ENCODE results near the gene FAM171A2. TPM values are rescaled to one million over a fixed set of nuclear protein-coding genes. Genes with fewer than 3 reads are reported as not detected.
A peak's percentile ranks its signal among the peaks of the same experiment; 100 is the strongest.

Gene FAM171A2
- total and polyA plus RNA-seq, 2 of the 8 experiments (the other 6 are each of a cell fraction or from before 2014, with no cell fraction given): 21.9 to 24.1 TPM

DNA sequence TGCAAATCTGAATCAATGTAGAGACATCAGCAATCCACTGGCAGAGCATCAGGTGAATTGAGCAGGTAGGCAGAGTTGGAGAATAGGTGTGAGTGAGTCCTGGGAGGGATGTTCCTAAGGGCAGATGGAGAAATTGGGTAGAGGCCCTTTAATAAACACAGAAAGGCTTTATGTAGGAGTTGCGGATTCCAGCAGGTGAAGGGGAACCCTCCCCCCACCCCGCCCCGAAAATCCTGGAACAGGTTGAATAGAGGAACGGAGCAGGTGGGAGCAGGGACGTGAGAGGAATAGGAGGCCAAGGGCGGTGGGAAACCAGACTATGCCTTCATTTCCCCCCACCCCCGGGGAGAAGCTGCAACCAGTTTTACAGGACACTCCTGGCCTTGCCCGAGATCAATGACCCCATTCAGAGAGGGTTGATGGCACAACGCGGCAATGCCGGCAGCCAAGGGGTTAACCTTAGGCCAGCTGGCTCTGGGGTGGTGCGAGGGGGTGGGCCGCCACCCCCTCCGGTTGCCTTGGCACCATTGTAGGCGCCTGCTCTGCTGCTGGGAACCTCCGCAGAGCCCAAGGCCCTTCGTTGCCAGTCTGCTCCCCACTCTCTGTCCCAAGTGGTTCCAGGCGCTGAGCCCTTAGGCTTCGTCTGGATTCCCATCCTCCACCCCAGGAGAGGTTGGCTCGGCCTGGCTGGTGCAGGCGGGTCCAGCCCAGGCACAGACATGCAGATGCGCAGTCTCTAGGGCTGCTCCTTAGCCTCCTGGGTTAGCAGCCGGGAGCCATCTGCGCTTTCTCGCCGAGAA lies 56.1 kb downstream of the FAM171A2 start:
- 1% methylated on average over 22 of the region's 26 CpGs; no CpG with 5 or more reads in 1 of the 2 experiments for WGBS, 2 experiments (ENCODE audit: extremely low coverage in 1 of 2, insufficient coverage in 1 of 2, insufficient read length in 1 of 2, insufficient replicate concordance in 2 of 2, low coverage in 1 of 2, low lambda C conversion rate in 2 of 2, missing lambda C conversion rate in 1 of 2)
- TF ChIP-seq CREB1 (IDR thresholded peaks at IDR 0.05) (0 out of 2 replicates have a peak, but pooled peaks have one; percentile 17), TCF12 (IDR thresholded peaks at IDR 0.05; ENCODE audit: low read depth, low read length) (no peak), JUND (IDR thresholded peaks at IDR 0.05; ENCODE audit: low read length) (no peak), PHF8 (conservative IDR thresholded peaks at IDR 0.05; ENCODE audit: low read depth, low read length) (0 out of 2 replicates have a peak, but pooled peaks have one; percentile 12), TAF7 (optimal IDR thresholded peaks at IDR 0.05; ENCODE audit: borderline replicate concordance, low read depth, low read length) (peak; percentile 46), RBBP5 (IDR thresholded peaks at IDR 0.05; ENCODE audit: borderline replicate concordance, low read depth, low read length) (peak; percentile 74; the same call in 1 of the 2 replicates), SIN3A (conservative IDR thresholded peaks at IDR 0.05 in 1 of 2, IDR thresholded peaks at IDR 0.05 in 1 of 2; ENCODE audit: low read depth in 1 of 2, low read length in 2 of 2) (peak in 1 of 2 experiments; percentile 82; a peak in 2 of 4 replicates), KDM4A (IDR thresholded peaks at IDR 0.05; ENCODE audit: low read depth, low read length, severe bottlenecking) (peak; percentile 76)
- TF ChIP-seq, protein P1, sequence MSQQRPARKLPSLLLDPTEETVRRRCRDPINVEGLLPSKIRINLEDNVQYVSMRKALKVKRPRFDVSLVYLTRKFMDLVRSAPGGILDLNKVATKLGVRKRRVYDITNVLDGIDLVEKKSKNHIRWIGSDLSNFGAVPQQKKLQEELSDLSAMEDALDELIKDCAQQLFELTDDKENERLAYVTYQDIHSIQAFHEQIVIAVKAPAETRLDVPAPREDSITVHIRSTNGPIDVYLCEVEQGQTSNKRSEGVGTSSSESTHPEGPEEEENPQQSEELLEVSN (IDR thresholded peaks at IDR 0.05): peak; percentile 27

More for the DNA sequence above, 56.1 kb downstream of the FAM171A2 start:
- no peaks in the 10 kb centered on the region for H3K9me3 ChIP-seq (ENCODE audit: insufficient read depth in 2 of 2, low read depth in 1 of 2, low read length in 1 of 2)
- H3K27me3 ChIP-seq (replicated peaks in 1 of 4; ENCODE audit: control insufficient read depth in 3 of 4, extremely low read depth in 1 of 4, insufficient read depth in 3 of 4, low read length in 3 of 4): no peaks in the 10 kb centered on the region; a peak in 2 of 7 replicates
- no peak overlapping the region for H3K56ac ChIP-seq (replicated peaks; ENCODE audit: insufficient read length, low read depth, low read length)
- no peak overlapping the region for H3K23ac ChIP-seq (ENCODE audit: insufficient read length)
- peak overlapping the region; percentile 43 to 67 (median 54) for H3K4me3 ChIP-seq (ENCODE audit: extremely low read depth in 1 of 4, insufficient read depth in 2 of 4, low read depth in 3 of 4, low read length in 4 of 4)
- no peak overlapping the region; the same call in 1 of the 2 replicates for H4K8ac ChIP-seq (ENCODE audit: extremely low read depth, insufficient read depth, low read length)
- no peak overlapping the region for H2AK5ac ChIP-seq (ENCODE audit: low read depth, low read length)
- POLR2A ChIA-PET (ENCODE audit: partially characterized antibody): interaction anchor here (0.6 to 4.0 kb wide), 6 partner anchors 13 to 91 kb away, joined by 3 to 61 read pairs (median 8); partner anchors contain the start of genes SLC25A39 and UBTF
- H4K91ac ChIP-seq (replicated peaks; ENCODE audit: insufficient read length, low read length): no peak overlapping the region
- CTCF ChIA-PET (ENCODE audit: partially characterized antibody): interaction anchor here (0.6 to 3.7 kb wide), 4 partner anchors 12 to 98 kb away, joined by 3 to 24 read pairs (median 10); no protein-coding TSS in a partner anchor
- no peak overlapping the region; the same call in 1 of the 2 replicates for H2AFZ ChIP-seq (ENCODE audit: low read length)
- H3K36me3 ChIP-seq (ENCODE audit: control insufficient read depth in 2 of 4, insufficient read depth in 4 of 4, low read length in 3 of 4): no peaks in the 10 kb centered on the region
- no peaks in the 10 kb centered on the region for H3K79me2 ChIP-seq (ENCODE audit: control insufficient read depth in 1 of 2, insufficient read depth in 2 of 2, low read length in 2 of 2)
- peak overlapping the region in 2 of 4 experiments; percentile 13 to 16; a peak in 2 of 7 replicates for H3K9ac ChIP-seq (replicated peaks in 1 of 4; ENCODE audit: extremely low read depth in 1 of 4, low read depth in 3 of 4, low read length in 3 of 4)
- peak overlapping the region; percentile 78 for H3K18ac ChIP-seq (ENCODE audit: extremely low read depth, low read length)
- H2BK15ac ChIP-seq (ENCODE audit: low read length): peak overlapping the region; percentile 88; the same call in 1 of the 2 replicates
- H2BK12ac ChIP-seq (ENCODE audit: low read depth, low read length): peak overlapping the region; percentile 80; the same call in 1 of the 2 replicates
- no peak overlapping the region for H2BK20ac ChIP-seq (ENCODE audit: low read length)
- H4K20me1 ChIP-seq (replicated peaks in 1 of 2; ENCODE audit: control insufficient read depth in 1 of 2, insufficient read depth in 2 of 2, low read length in 2 of 2): peaks cover 0 to 6% of the 10 kb centered on the region in 2 experiments
- H3K23me2 ChIP-seq (ENCODE audit: low read depth, low read length): peaks cover 6% of the 10 kb centered on the region
- peak overlapping the region; percentile 90 to 93 for H3K4me2 ChIP-seq (ENCODE audit: insufficient read depth in 1 of 2, low read depth in 2 of 2, low read length in 2 of 2)
- H2BK120ac ChIP-seq (replicated peaks; ENCODE audit: low read depth, low read length): peak overlapping the region; percentile 34
- peaks cover 7 to 36% (median 24%) of the 10 kb centered on the region in 4 experiments for H3K4me1 ChIP-seq (replicated peaks in 1 of 4; ENCODE audit: control insufficient read depth in 3 of 4, insufficient read depth in 4 of 4, low read length in 3 of 4)
- FAIRE-seq: no peak
- peak overlapping the region; percentile 50 for H4K5ac ChIP-seq (ENCODE audit: insufficient read length, low read depth, low read length)
- DNase-seq (ENCODE audit: low read depth in 1 of 2, low spot score in 2 of 2): peak in 1 of 2 experiments; percentile 80
- no peaks in the 10 kb centered on the region for H3K79me1 ChIP-seq (ENCODE audit: low read depth, low read length)
- H3K27ac ChIP-seq (ENCODE audit: low read depth, low read length): no peak overlapping the region
- H3K4ac ChIP-seq (replicated peaks; ENCODE audit: insufficient read length, low read depth, low read length): peak overlapping the region; percentile 1
- no peak overlapping the region for H3K14ac ChIP-seq (ENCODE audit: insufficient read length)
- H2BK5ac ChIP-seq (ENCODE audit: low read depth, low read length): peak overlapping the region; percentile 91

Measured in H1 (cell line).